Naive B cell (primary cell): ENCODE measurements around the gene SSU72. TPM values are rescaled to one million over a fixed set of nuclear protein-coding genes. Genes with fewer than 3 reads are reported as not detected.

ENCODE experiments used
- ATAC-seq, 2 donors: fragments of 150-1000 bp; cut with Tn5 transposase; 2 replicates each; pipeline ENCODE4 v1.10.0; 2021; ENCODE audit warnings: low read depth in 2 of 2, mild to moderate bottlenecking in 2 of 2, moderate library complexity in 2 of 2
- DNase-seq: peaks from one replicate; pipeline ENCODE4 v3.0.0; 2022
- H3K27ac Mint-ChIP-seq, 6 donors: one replicate each; pipeline ENCODE4 v1.8.0; 2020 to 2022; ENCODE audit warnings: mild to moderate bottlenecking in 6 of 6, mixed read lengths in 6 of 6, moderate library complexity in 5 of 6, inconsistent platforms in 2 of 6
- H3K27me3 Mint-ChIP-seq, 3 donors: one replicate each; pipeline ENCODE4 v1.8.0; 2021 to 2022; ENCODE audit warnings: mixed read lengths in 3 of 3, mild to moderate bottlenecking in 1 of 3
- H3K36me3 Mint-ChIP-seq, 2 donors: one replicate each; pipeline ENCODE4 v1.8.0; 2020 to 2022; ENCODE audit warnings: mixed read lengths in 2 of 2, inconsistent platforms in 1 of 2, mild to moderate bottlenecking in 1 of 2
- H3K4me1 Mint-ChIP-seq, 3 donors: one replicate each; pipeline ENCODE4 v1.8.0; 2020 to 2022; ENCODE audit warnings: mixed read lengths in 3 of 3, inconsistent platforms in 1 of 3, mild to moderate bottlenecking in 1 of 3, moderate library complexity in 1 of 3
- H3K4me3 Mint-ChIP-seq, 8 donors: one replicate each; pipeline ENCODE4 v1.8.0; 2020 to 2022; ENCODE audit warnings: mild to moderate bottlenecking in 8 of 8, mixed read lengths in 8 of 8, moderate library complexity in 8 of 8, inconsistent platforms in 2 of 8
- H3K9me3 Mint-ChIP-seq, 7 donors: one replicate each; pipeline ENCODE4 v1.8.0; 2020 to 2022; ENCODE audit warnings: mixed read lengths in 7 of 7, mild to moderate bottlenecking in 5 of 7, inconsistent platforms in 2 of 7, moderate library complexity in 1 of 7
- polyA plus RNA-seq, 6 donors: library from polyadenylated mRNA; unstranded; fragments of 300-500 nt; fragmentation: Illumina TruSeq; gene quantifications; one replicate each; pipeline ENCODE4 v1.2.3, GENCODE V29; 2021; ENCODE audit warnings: low read depth in 6 of 6

The SSU72 gene
- 100 to 1,000 TPM; 165 to 257 (median 213) TPM for polyA plus RNA-seq

DNA sequence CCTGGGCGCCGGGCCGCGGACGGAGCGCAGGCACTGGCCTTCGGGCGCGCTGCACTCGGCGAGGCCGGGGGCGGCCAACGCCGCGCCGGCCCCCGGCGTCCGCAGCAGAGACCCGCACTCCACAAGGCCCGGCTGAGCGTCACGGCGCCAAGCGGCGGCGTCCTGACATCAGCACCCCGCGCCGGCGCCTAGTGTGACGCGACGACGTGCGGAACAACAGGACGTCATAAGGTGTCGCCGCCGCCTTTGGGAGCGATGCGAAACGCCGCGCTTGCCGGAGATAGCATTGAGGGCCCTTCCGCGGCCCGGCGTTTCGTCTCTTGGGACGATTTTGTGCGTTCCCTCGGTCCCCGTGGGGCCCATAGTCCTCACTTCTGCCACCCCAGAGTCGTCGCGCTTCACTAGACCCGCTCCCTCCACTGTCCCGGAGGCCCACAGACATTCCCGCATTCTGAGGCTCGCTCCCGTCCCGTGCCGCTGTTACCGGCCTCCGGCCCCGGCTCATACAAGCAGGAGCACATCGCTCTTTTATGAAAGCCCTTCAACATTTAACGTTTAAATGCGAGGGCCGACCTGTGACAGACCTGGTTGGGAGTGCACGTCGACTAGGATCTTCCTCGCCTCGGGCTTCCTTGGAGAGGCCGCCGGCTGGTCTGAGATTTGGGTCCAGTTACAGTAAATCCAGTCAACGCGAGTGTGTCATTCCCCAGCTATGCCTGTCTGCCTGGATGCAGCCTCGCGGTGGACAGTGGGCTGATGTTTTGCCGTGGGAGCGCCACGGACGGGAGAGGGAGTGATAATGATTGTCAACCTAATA lies at the start of gene SSU72:
SSU72 (minus strand) TSS at position 143 of the 817 bp plus-strand sequence. CDS start 306 bp downstream, outside the sequence.
- DNase-seq (peak; percentile 91), ATAC-seq (peak; percentile 86 to 87)
- Mint-ChIP-seq H3K9me3 (no peaks in the 10 kb centered on the region), H3K27ac (peak within 1 kb of the TSS; percentile 99 to 100 (median 100)), H3K4me1 (peaks cover 19 to 39% (median 22%) of the 10 kb centered on the region in 3 donors), H3K4me3 (peak within 1 kb of the TSS; percentile 90 to 99 (median 98)), H3K36me3 (peaks cover 0 to 4% of the 10 kb centered on the region in 2 donors), H3K27me3 (no peaks in the 10 kb centered on the region)

DNA sequence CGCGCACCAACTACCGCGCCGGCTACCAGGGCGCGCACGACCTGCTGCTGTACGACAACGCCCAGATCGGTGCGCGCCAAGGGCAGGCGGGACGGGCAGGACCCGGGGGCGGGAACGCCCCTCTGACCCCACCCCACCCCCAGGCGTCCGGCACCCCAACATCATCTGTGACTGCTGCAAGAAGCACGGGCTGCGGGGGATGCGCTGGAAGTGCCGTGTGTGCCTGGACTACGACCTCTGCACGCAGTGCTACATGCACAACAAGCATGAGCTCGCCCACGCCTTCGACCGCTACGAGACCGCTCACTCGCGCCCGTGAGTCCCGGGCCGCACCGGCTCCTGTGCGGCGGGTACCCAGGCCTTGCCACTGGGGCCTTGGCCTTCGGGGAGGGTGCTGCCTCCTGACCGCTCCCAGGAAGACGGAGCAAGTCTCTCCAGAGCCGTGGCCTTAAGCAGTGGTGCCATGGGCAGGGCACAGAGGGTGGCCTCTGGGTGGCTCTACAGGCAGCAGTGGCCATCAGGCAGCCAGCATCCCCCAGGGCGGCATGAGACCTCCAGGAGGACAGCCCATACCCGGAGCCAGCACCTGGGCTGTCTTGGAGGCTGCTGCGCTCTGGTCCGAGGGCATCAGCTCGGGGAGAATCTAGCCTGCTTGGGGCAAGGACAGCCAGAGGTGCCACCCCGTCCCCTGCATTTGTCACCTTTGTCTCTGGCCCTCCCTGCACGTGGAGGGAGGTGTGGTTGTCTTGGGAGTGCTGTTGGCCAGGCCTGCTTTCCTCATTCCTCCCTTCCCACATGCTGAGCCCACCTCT lies 49.2 kb upstream of the SSU72 start:
- Mint-ChIP-seq H3K4me1 (peaks cover 3 to 4% (median 3%) of the 10 kb centered on the region in 3 donors), H3K36me3 (no peaks in the 10 kb centered on the region), H3K9me3 (no peaks in the 10 kb centered on the region), H3K27ac (no peak overlapping the region), H3K27me3 (no peaks in the 10 kb centered on the region), H3K4me3 (no peak overlapping the region)
- DNase-seq: no peak
- no peak for ATAC-seq

DNA sequence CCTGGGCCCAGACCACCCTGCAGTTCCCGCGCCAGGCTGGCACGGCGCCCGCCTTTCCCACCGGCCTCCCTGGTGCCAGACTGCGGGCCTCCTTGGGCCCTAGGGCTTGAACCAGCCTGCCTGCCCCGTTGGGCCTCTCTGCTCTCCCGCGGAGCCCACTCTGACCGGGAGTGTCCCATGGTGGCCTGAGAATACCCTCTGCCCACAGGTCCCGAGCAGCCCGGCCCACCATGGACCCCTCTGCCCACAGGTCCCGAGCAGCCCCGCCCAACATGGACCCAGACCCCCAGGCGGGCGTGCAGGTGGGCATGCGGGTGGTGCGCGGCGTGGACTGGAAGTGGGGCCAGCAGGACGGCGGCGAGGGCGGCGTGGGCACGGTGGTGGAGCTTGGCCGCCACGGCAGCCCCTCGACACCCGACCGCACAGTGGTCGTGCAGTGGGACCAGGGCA lies 48.5 kb upstream of the SSU72 start:
- Mint-ChIP-seq H3K9me3 (no peaks in the 10 kb centered on the region), H3K4me1 (peaks cover 3 to 6% (median 4%) of the 10 kb centered on the region in 3 donors), H3K4me3 (no peak overlapping the region), H3K27me3 (no peaks in the 10 kb centered on the region), H3K27ac (no peak overlapping the region), H3K36me3 (no peaks in the 10 kb centered on the region)
- DNase-seq (no peak), ATAC-seq (no peak)

- no peaks in the 10 kb centered on the region for H3K9me3 Mint-ChIP-seq
- peak overlapping the region in 3 of 8 donors; percentile 47 to 66 (median 61) for H3K4me3 Mint-ChIP-seq
- H3K27me3 Mint-ChIP-seq: no peaks in the 10 kb centered on the region
- peaks cover 3 to 6% (median 4%) of the 10 kb centered on the region in 3 donors for H3K4me1 Mint-ChIP-seq
- ATAC-seq (no peak), DNase-seq (no peak)
- H3K36me3 Mint-ChIP-seq: no peaks in the 10 kb centered on the region
- H3K27ac Mint-ChIP-seq: no peak overlapping the region
These were observed 48.1 kb upstream of the SSU72 start for GRCh38 chr1:1622788-1623094.

GRCh38 chr1:1622010-1622787 lies 47.5 kb upstream of the SSU72 start:
- Mint-ChIP-seq H3K27ac (peak overlapping the region in 1 of 6 donors; percentile 30), H3K4me1 (peaks cover 4 to 11% (median 6%) of the 10 kb centered on the region in 3 donors), H3K4me3 (peak overlapping the region in 2 of 8 donors; percentile 47 to 66), H3K36me3 (no peaks in the 10 kb centered on the region), H3K9me3 (no peaks in the 10 kb centered on the region), H3K27me3 (no peaks in the 10 kb centered on the region)
- ATAC-seq (no peak), DNase-seq (no peak)

GRCh38 chr1:1621173-1622009 lies 46.7 kb upstream of the SSU72 start:
- Mint-ChIP-seq H3K4me3 (no peak overlapping the region), H3K9me3 (no peaks in the 10 kb centered on the region), H3K36me3 (no peaks in the 10 kb centered on the region), H3K27ac (no peak overlapping the region), H3K4me1 (peaks cover 10 to 18% (median 11%) of the 10 kb centered on the region in 3 donors), H3K27me3 (no peaks in the 10 kb centered on the region)
- ATAC-seq (no peak), DNase-seq (no peak)

DNA sequence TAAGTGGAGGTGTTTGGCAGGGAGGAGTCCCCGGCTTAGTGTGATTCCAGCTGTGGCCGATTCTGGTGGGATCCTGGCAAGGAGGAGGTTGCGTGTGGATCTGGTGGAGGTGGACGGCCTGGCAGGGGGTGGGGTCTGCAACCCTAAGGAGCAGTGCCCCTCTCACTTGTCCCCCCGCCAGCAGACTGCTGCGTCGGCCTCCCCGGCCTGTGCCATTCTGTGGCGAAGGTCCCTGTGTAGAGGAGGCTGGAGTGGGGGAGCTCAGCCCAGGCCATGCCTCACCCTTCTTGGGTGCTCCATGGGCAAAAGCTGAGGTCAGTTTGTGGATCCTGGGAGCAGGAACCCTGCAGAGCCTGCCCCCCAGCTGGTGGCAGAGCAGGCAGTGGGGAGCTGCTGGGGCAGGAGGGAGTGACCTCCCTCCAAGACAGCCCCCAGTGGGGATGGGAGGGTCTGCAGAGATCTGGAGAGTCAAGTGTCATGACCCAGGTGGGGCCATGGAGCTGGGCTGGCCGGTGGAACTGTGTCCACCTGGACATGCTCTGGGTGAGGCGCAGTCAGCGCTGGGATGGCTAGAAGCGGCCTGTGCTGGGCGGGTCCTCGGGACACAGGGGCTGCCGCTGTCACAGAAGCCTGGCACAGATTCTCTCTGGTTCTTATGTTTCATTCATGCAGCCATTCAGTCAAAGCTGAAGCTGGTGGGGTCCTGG lies 45.9 kb upstream of the SSU72 start:
- peak overlapping the region in 1 of 8 donors; percentile 9 for H3K4me3 Mint-ChIP-seq
- ATAC-seq: no peak
- H3K9me3 Mint-ChIP-seq: no peaks in the 10 kb centered on the region
- no peaks in the 10 kb centered on the region for H3K27me3 Mint-ChIP-seq
- no peaks in the 10 kb centered on the region for H3K36me3 Mint-ChIP-seq
- DNase-seq: no peak
- H3K4me1 Mint-ChIP-seq: peaks cover 8 to 19% (median 11%) of the 10 kb centered on the region in 3 donors
- no peak overlapping the region for H3K27ac Mint-ChIP-seq

DNA sequence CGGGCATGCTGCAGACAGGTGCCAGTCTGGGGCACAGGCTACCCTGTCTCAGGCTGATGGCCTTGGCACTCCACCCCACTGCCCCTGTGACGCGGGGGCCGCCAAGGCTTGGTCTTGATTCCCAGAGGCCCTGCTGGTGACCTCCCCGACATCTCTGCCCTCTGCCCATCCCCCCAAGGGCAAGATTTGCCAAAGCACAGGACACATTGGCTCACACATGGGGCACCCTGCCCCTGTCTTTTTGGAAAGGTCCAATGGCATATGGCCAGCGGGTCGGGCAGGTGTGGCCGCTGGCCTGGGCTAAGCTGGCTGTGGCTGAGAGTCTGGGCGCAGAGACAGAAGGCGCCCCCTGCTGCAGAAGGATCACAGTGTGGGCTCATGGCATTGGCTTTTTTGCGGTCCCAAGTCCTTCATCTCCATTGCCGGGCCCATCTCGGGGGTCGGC lies 45.3 kb upstream of the SSU72 start:
- H3K9me3 Mint-ChIP-seq: no peaks in the 10 kb centered on the region
- ATAC-seq (no peak), DNase-seq (no peak)
- no peak overlapping the region for H3K27ac Mint-ChIP-seq
- peaks cover 10 to 21% (median 12%) of the 10 kb centered on the region in 3 donors for H3K4me1 Mint-ChIP-seq
- peak overlapping the region in 1 of 8 donors; percentile 9 for H3K4me3 Mint-ChIP-seq
- no peaks in the 10 kb centered on the region for H3K36me3 Mint-ChIP-seq
- no peaks in the 10 kb centered on the region for H3K27me3 Mint-ChIP-seq

DNA sequence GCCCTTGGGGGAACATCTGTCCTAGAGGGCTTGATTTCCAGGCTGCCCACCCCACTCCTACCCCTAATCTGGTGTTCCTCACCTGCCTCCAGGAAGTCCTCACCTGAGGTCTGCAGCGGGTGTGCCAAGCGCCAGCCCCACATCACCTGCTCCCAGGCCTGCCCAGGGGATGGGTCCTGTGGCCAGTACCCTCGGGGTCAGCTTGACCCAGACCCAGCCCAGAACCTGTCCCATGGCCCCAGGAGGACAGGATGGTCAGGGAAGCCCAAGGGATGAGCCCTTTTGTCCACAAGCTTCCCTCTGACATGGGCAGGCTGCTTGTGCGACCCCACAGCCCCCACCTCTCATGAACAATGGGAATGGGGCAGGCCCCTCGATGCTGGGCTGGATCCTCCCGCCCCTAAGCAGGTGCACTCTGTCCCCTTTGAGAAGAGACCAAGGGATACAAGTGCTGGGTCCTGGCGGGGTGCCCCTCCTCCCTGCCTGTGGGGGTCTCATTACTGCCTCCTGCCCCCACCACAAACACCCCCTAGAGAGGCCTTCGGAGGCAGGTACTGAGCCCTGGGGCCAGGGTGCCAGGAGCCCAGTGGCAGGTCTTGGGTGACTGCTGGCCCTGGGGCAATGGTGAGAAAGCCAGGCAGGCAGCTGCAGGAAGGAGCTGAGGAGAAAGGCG lies 43.9 kb upstream of the SSU72 start:
- no peaks in the 10 kb centered on the region for H3K9me3 Mint-ChIP-seq
- no peaks in the 10 kb centered on the region for H3K27me3 Mint-ChIP-seq
- H3K4me1 Mint-ChIP-seq: peaks cover 24 to 35% (median 26%) of the 10 kb centered on the region in 3 donors
- H3K36me3 Mint-ChIP-seq: no peaks in the 10 kb centered on the region
- ATAC-seq (no peak), DNase-seq (no peak)
- H3K27ac Mint-ChIP-seq: no peak overlapping the region
- H3K4me3 Mint-ChIP-seq: peak overlapping the region in 1 of 8 donors; percentile 86

DNA sequence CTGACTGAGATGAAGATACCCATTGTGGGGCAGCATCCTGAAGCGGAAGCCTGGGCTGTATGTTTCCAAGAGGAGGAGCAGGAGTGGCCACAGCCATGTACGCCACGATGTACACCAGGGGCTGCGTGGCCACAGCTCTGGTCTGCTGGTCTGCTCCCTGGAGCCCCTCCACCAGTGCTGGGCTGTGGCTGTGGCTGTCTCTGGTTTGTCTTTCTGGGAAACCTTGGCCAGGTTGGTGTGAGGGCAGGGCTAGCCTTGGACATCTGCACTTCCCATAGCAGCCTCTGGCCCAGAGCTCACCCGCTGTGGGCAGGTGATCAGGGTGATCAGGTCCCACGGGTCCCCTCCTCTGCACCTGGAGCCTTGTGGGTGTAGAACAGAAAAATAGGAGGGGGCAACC lies 43.3 kb upstream of the SSU72 start:
- Mint-ChIP-seq H3K27me3 (no peaks in the 10 kb centered on the region), H3K36me3 (no peaks in the 10 kb centered on the region), H3K4me3 (peak overlapping the region in 5 of 8 donors; percentile 47 to 90 (median 86)), H3K9me3 (no peaks in the 10 kb centered on the region), H3K27ac (peak overlapping the region in 1 of 6 donors; percentile 91), H3K4me1 (peaks cover 24 to 37% (median 27%) of the 10 kb centered on the region in 3 donors)
- no peak for DNase-seq
- no peak for ATAC-seq

- Mint-ChIP-seq H3K4me1 (peaks cover 23 to 37% (median 24%) of the 10 kb centered on the region in 3 donors), H3K27ac (peak overlapping the region in 3 of 6 donors; percentile 60 to 91 (median 61)), H3K27me3 (no peaks in the 10 kb centered on the region), H3K36me3 (no peaks in the 10 kb centered on the region), H3K9me3 (no peaks in the 10 kb centered on the region), H3K4me3 (peak overlapping the region; percentile 72 to 98 (median 85))
- ATAC-seq (no peak), DNase-seq (no peak)
These were observed 42.9 kb upstream of the SSU72 start for GRCh38 chr1:1617516-1617915.
